G401.6 (cell line): ENCODE data around the gene WDR83.

Experiments
- FAIRE-seq: peaks from 2 replicates; lab custom pipeline; 2012; peaks lifted over from hg19 to GRCh38; lab: Jason Lieb, UNC

WDR83 gene

GRCh38 chr19:12720296-12720695 is 53.7 kb downstream of the WDR83 start:
- FAIRE-seq: no peak

- no peak for FAIRE-seq
Measured at GRCh38 chr19:12720851-12721655, 54.4 kb downstream of the WDR83 start.

- FAIRE-seq: no peak
Measured at GRCh38 chr19:12721656-12722565, 55.3 kb downstream of the WDR83 start.

GRCh38 chr19:12722566-12723380 is 56.2 kb downstream of the WDR83 start:
- peak; percentile 97 for FAIRE-seq

- FAIRE-seq: no peak
Measured at GRCh38 chr19:12723381-12723640, 56.7 kb downstream of the WDR83 start.

- FAIRE-seq: peak; percentile 61
Measured at GRCh38 chr19:12723641-12724426, 57.2 kb downstream of the WDR83 start, which contains the start of gene TNPO2. Gene TNPO2 (minus strand): TSS chr19:12723932. CDS start chr19:12720977, 2,955 bp downstream.
